Sigmoid colon (tissue), 4 donors: ENCODE results near the gene BBS4.
"Not testable (repeated sequence)": the region's sequence is repeated elsewhere in the genome, so short reads cannot be mapped to it uniquely, and the experiment has no call there.

Source experiments
- POLR2A ChIP-seq, 2 donors: fragments of 450-650 bp; IDR thresholded peaks; one replicate each; pipeline ENCODE4 v1.6.1; 2016; ENCODE audit warnings: antibody characterized with exemption in 2 of 2, mild to moderate bottlenecking in 2 of 2, moderate library complexity in 2 of 2
- POLR2AphosphoS5 ChIP-seq, 4 donors: sonication (generic); formaldehyde crosslinking; IDR thresholded peaks; one replicate each; pipeline ENCODE4 v1.6.1; 2017; ENCODE audit warnings: antibody characterized with exemption in 4 of 4
- TF ChIP-seq, protein P1 (sequence below), 4 experiments: fragments of 450-650 bp in 3 of 4; fragments of 200-600 bp in 1 of 4; IDR thresholded peaks; one replicate each; pipeline ENCODE4 v1.5.1; 2016 to 2019; ENCODE audit warnings: antibody characterized with exemption in 4 of 4, mild to moderate bottlenecking in 3 of 4, moderate library complexity in 2 of 4

DNA sequence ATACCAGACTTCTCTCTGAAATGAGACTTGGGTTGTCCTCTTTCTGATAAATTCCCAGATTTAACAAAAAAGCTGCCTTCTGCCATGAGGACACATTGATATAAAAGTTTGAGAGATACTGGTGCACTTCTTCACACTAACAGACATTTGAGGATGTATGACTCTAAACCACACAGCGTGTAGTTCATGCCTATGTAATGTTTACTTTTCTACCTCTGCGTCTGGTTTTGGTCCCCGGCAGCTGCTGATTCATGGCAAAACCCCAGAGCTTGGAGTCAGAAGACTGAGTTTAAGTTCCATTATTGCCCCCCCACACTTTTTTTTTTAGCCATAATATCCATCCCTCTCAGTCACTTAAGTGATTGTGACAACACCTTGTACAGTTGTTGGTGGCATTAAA, 30.0 kb upstream of the BBS4 start:
- TF ChIP-seq POLR2AphosphoS5, POLR2A (IDR thresholded peaks at IDR 0.05): not testable (repeated sequence)
- TF ChIP-seq, protein P1, sequence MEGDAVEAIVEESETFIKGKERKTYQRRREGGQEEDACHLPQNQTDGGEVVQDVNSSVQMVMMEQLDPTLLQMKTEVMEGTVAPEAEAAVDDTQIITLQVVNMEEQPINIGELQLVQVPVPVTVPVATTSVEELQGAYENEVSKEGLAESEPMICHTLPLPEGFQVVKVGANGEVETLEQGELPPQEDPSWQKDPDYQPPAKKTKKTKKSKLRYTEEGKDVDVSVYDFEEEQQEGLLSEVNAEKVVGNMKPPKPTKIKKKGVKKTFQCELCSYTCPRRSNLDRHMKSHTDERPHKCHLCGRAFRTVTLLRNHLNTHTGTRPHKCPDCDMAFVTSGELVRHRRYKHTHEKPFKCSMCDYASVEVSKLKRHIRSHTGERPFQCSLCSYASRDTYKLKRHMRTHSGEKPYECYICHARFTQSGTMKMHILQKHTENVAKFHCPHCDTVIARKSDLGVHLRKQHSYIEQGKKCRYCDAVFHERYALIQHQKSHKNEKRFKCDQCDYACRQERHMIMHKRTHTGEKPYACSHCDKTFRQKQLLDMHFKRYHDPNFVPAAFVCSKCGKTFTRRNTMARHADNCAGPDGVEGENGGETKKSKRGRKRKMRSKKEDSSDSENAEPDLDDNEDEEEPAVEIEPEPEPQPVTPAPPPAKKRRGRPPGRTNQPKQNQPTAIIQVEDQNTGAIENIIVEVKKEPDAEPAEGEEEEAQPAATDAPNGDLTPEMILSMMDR (IDR thresholded peaks at IDR 0.05): not testable (repeated sequence)
